OCI-LY7 (cell line): ENCODE data around the gene CD99.

Experiments used
- CTCF ChIP-seq: fragments of 200-600 bp; sonication (generic); conservative IDR thresholded peaks from 2 replicates; pipeline ENCODE4 v1.5.1; 2014; ENCODE audit warnings: mild to moderate bottlenecking, antibody characterized with exemption, low read length, moderate library complexity, mixed read lengths
- EZH2phosphoT487 ChIP-seq: fragments of 200-600 bp; sonication (generic); IDR thresholded peaks from 2 replicates; pipeline ENCODE4 v1.6.1; 2018; ENCODE audit warnings: low read depth, borderline replicate concordance, mild to moderate bottlenecking, mixed run types, antibody characterized with exemption, low read length, moderate library complexity, mixed read lengths

GRCh38 chrX:2684256-2684655 is 6.8 kb upstream of the CD99 start:
- TF ChIP-seq CTCF, result no peak
- TF ChIP-seq EZH2phosphoT487, result no peak
